HG02610 (cell line): Measurements from ENCODE around the gene THPO.

Experiments used
- ATAC-seq: cut with Tn5 transposase; IDR thresholded peaks from one replicate; pipeline ENCODE4 v1.9.1; 2021; ENCODE audit warnings: mild to moderate bottlenecking, moderate library complexity; ENCODE audit not compliant: unreplicated experiment

Gene THPO

GRCh38 chr3:184335661-184336546, 42.1 kb downstream of the THPO start:
- ATAC-seq = peak; percentile 69

- ATAC-seq = no peak
Observed at GRCh38 chr3:184335291-184335660, 42.7 kb downstream of the THPO start.

GRCh38 chr3:184334470-184335158, 43.4 kb downstream of the THPO start:
- no peak for ATAC-seq

- ATAC-seq = no peak
Observed at GRCh38 chr3:184333700-184334099, 44.3 kb downstream of the THPO start.

GRCh38 chr3:184333190-184333589, 44.8 kb downstream of the THPO start:
- ATAC-seq = no peak

GRCh38 chr3:184332370-184333090, 45.5 kb downstream of the THPO start:
- ATAC-seq = no peak

- ATAC-seq = no peak
Observed at GRCh38 chr3:184328516-184328915, 49.5 kb downstream of the THPO start.

GRCh38 chr3:184327171-184327570, 50.8 kb downstream of the THPO start:
- ATAC-seq = no peak

GRCh38 chr3:184325715-184326369, 52.2 kb downstream of the THPO start:
- no peak for ATAC-seq

GRCh38 chr3:184325269-184325668, 52.7 kb downstream of the THPO start:
- no peak for ATAC-seq

- ATAC-seq = no peak
Observed at GRCh38 chr3:184323696-184324095, 54.3 kb downstream of the THPO start.

GRCh38 chr3:184322731-184323487, 55.1 kb downstream of the THPO start:
- no peak for ATAC-seq
